Smooth muscle cell (in vitro differentiated cells): ENCODE results near the gene CRYBG3. TPM values are rescaled to one million over a fixed set of nuclear protein-coding genes. Genes with fewer than 3 reads are reported as not detected.

Experiments
- DNase-seq: peaks from one replicate; lab custom pipeline; 2025; ENCODE audit not compliant: unreplicated experiment; lab: John Stamatoyannopoulos, UW
- H2AFZ ChIP-seq: fragments of 200-600 bp; sonication (generic); 2 replicates; pipeline ENCODE4 v1.6.0; 2016; ENCODE audit warnings: antibody characterized with exemption, low read depth, mild to moderate bottlenecking
- H3F3A ChIP-seq: fragments of 200-600 bp; sonication (generic); 2 replicates; pipeline ENCODE4 v1.6.0; 2017; ENCODE audit warnings: antibody characterized with exemption, low read depth
- H3K27ac ChIP-seq: fragments of 200-600 bp; sonication (generic); 2 replicates; pipeline ENCODE4 v1.5.1; 2016; ENCODE audit warnings: low read depth, mild to moderate bottlenecking
- H3K27me3 ChIP-seq: fragments of 200-600 bp; sonication (generic); 2 replicates; pipeline ENCODE4 v1.6.1; 2016; ENCODE audit warnings: low read depth, mild to moderate bottlenecking
- H3K36me3 ChIP-seq: fragments of 200-600 bp; sonication (generic); 2 replicates; pipeline ENCODE4 v1.5.1; 2016; ENCODE audit warnings: low read depth
- H3K4me1 ChIP-seq: fragments of 200-600 bp; sonication (generic); 2 replicates; pipeline ENCODE4 v1.5.1; 2016; ENCODE audit warnings: low read depth
- H3K4me2 ChIP-seq: fragments of 200-600 bp; sonication (generic); 2 replicates; pipeline ENCODE4 v1.6.0; 2016; ENCODE audit warnings: mild to moderate bottlenecking
- H3K4me3 ChIP-seq: fragments of 200-600 bp; sonication (generic); 2 replicates; pipeline ENCODE4 v1.5.1; 2016; ENCODE audit warnings: mild to moderate bottlenecking
- H3K79me2 ChIP-seq: fragments of 200-600 bp; sonication (generic); 2 replicates; pipeline ENCODE4 v1.6.0; 2016; ENCODE audit warnings: low read depth, mild to moderate bottlenecking
- H3K9ac ChIP-seq: fragments of 200-600 bp; sonication (generic); 2 replicates; pipeline ENCODE4 v1.6.0; 2016; ENCODE audit warnings: low read depth
- H3K9me3 ChIP-seq: fragments of 200-600 bp; sonication (generic); replicated peaks from 2 replicates; pipeline ENCODE4 v1.5.1; 2016; ENCODE audit warnings: low read depth
- H4K20me1 ChIP-seq: fragments of 200-600 bp; sonication (generic); 2 replicates; pipeline ENCODE4 v1.6.0; 2016; ENCODE audit warnings: low read depth
- CTCF ChIP-seq: fragments of 200-600 bp; sonication (generic); IDR thresholded peaks from 2 replicates; pipeline ENCODE4 v1.5.1; 2017; ENCODE audit warnings: borderline replicate concordance, mild to moderate bottlenecking, antibody characterized with exemption; ENCODE audit not compliant: insufficient read depth, poor library complexity, severe bottlenecking
- WGBS: methylation state at CpG from one replicate; pipeline ENCODE4 v1.1.7; 2016; ENCODE audit warnings: low lambda C conversion rate; 5-methylcytosine and 5-hydroxymethylcytosine counted together
- polyA plus RNA-seq: library from polyadenylated mRNA; unstranded; fragments of >200 nt; fragmentation: Nextera tagmentation; extraction: Ambion mirVana; gene quantifications from 2 replicates; pipeline ENCODE4 v1.2.1, GENCODE V29; 2016
- total RNA-seq: library from RNA; depleted of rRNA; stranded (reverse); fragments of >200 nt; gene quantifications from 2 replicates; pipeline ENCODE4 v1.2.3, GENCODE V29; 2014

Gene CRYBG3
- total and polyA plus RNA-seq, 2 experiments from 2014 or later = 1.5 to 17.0 TPM

- H3K36me3 ChIP-seq = no peaks in the 10 kb centered on the region
- no peak for DNase-seq
- no peak overlapping the region for H3K27ac ChIP-seq
- 0% methylated on average over 1 of the region's 1 CpG for WGBS
- H3K9me3 ChIP-seq = no peaks in the 10 kb centered on the region
- no peaks in the 10 kb centered on the region for H3K4me1 ChIP-seq
- H3K9ac ChIP-seq = no peak overlapping the region
- H3K79me2 ChIP-seq = no peaks in the 10 kb centered on the region
- no peak for TF ChIP-seq CTCF
- no peak overlapping the region for H3K4me3 ChIP-seq
- H3K4me2 ChIP-seq = no peak overlapping the region
- H3K27me3 ChIP-seq = peaks cover 9% of the 10 kb centered on the region
- H4K20me1 ChIP-seq = no peaks in the 10 kb centered on the region
- no peak overlapping the region for H2AFZ ChIP-seq
- H3F3A ChIP-seq = no peaks in the 10 kb centered on the region
Observed at GRCh38 chr3:97815149-97815917, 6.5 kb upstream of the CRYBG3 start.

- Histone ChIP-seq H3K4me1 (no peaks in the 10 kb centered on the region), H3K4me2 (no peak overlapping the region), H3K4me3 (no peak overlapping the region), H3K9ac (no peak overlapping the region), H3F3A (no peaks in the 10 kb centered on the region), H2AFZ (no peak overlapping the region), H3K27me3 (peaks cover 13% of the 10 kb centered on the region), H4K20me1 (no peaks in the 10 kb centered on the region), H3K27ac (no peak overlapping the region), H3K9me3 (no peaks in the 10 kb centered on the region), H3K79me2 (no peaks in the 10 kb centered on the region), H3K36me3 (no peaks in the 10 kb centered on the region)
- 73% methylated on average over 2 of the region's 2 CpGs for WGBS
- no peak for DNase-seq
- no peak for TF ChIP-seq CTCF
Observed at GRCh38 chr3:97816811-97817210, 5.0 kb upstream of the CRYBG3 start.

- H3K9ac ChIP-seq = no peak overlapping the region
- H3K4me3 ChIP-seq = no peak overlapping the region
- TF ChIP-seq CTCF = no peak
- 72% methylated on average over 3 of the region's 3 CpGs for WGBS
- H2AFZ ChIP-seq = no peak overlapping the region
- peaks cover 13% of the 10 kb centered on the region for H3K27me3 ChIP-seq
- H3K4me2 ChIP-seq = no peak overlapping the region
- no peaks in the 10 kb centered on the region for H4K20me1 ChIP-seq
- no peak for DNase-seq
- no peak overlapping the region for H3K27ac ChIP-seq
- no peaks in the 10 kb centered on the region for H3K36me3 ChIP-seq
- H3F3A ChIP-seq = no peaks in the 10 kb centered on the region
- H3K4me1 ChIP-seq = peaks cover 2% of the 10 kb centered on the region
- peaks cover 2% of the 10 kb centered on the region for H3K79me2 ChIP-seq
- no peaks in the 10 kb centered on the region for H3K9me3 ChIP-seq
Observed at GRCh38 chr3:97817965-97818364, 3.8 kb upstream of the CRYBG3 start.

GRCh38 chr3:97820780-97821179 lies 1.0 kb upstream of the CRYBG3 start:
- no peak for TF ChIP-seq CTCF
- Histone ChIP-seq H3K27ac (no peak overlapping the region), H3K79me2 (peaks cover 9% of the 10 kb centered on the region), H3K9me3 (no peaks in the 10 kb centered on the region), H3K9ac (no peak overlapping the region), H2AFZ (peak overlapping the region; percentile 100), H3K4me1 (peaks cover 7% of the 10 kb centered on the region), H3K36me3 (no peaks in the 10 kb centered on the region), H4K20me1 (peaks cover 19% of the 10 kb centered on the region), H3K4me3 (peak overlapping the region; percentile 98), H3F3A (no peaks in the 10 kb centered on the region), H3K27me3 (peaks cover 13% of the 10 kb centered on the region), H3K4me2 (peak overlapping the region; percentile 98)
- WGBS = 81% methylated on average over 5 of the region's 5 CpGs
- no peak for DNase-seq
